NAMALWA (cell line): ENCODE data around the gene EEFSEC.

Experiments used
- DNase-seq: peaks from one replicate; pipeline ENCODE4 v3.0.0-alpha.2; 2015; ENCODE audit warnings: low spot score

EEFSEC gene

GRCh38 chr3:128351546-128351945 is 198.3 kb downstream of the EEFSEC start:
- no peak for DNase-seq

GRCh38 chr3:128352326-128352725 is 199.0 kb downstream of the EEFSEC start:
- DNase-seq = no peak

GRCh38 chr3:128353361-128353965 is 200.2 kb downstream of the EEFSEC start:
- no peak for DNase-seq

- no peak for DNase-seq
Measured at GRCh38 chr3:128353991-128354687, 200.9 kb downstream of the EEFSEC start.

- DNase-seq = no peak
Measured at GRCh38 chr3:128354788-128355542, 201.7 kb downstream of the EEFSEC start.

- no peak for DNase-seq
Measured at GRCh38 chr3:128355543-128355919, 202.2 kb downstream of the EEFSEC start.

- no peak for DNase-seq
Measured at GRCh38 chr3:128356822-128357221, 203.5 kb downstream of the EEFSEC start.

- DNase-seq = no peak
Measured at GRCh38 chr3:128357538-128357937, 204.3 kb downstream of the EEFSEC start.

GRCh38 chr3:128358156-128358895 is 205.0 kb downstream of the EEFSEC start:
- no peak for DNase-seq

- DNase-seq = no peak
Measured at GRCh38 chr3:128359060-128359664, 205.9 kb downstream of the EEFSEC start.

GRCh38 chr3:128359846-128360642 is 206.8 kb downstream of the EEFSEC start:
- DNase-seq = no peak

- no peak for DNase-seq
Measured at GRCh38 chr3:128360705-128361271, 207.5 kb downstream of the EEFSEC start.

- no peak for DNase-seq
Measured at GRCh38 chr3:128362026-128362965, 209.0 kb downstream of the EEFSEC start.

GRCh38 chr3:128364291-128364690 is 211.0 kb downstream of the EEFSEC start:
- DNase-seq = no peak

GRCh38 chr3:128364808-128365360 is 211.6 kb downstream of the EEFSEC start:
- DNase-seq = no peak

GRCh38 chr3:128366136-128366535 is 212.9 kb downstream of the EEFSEC start:
- no peak for DNase-seq

GRCh38 chr3:128366652-128367051 is 213.4 kb downstream of the EEFSEC start:
- no peak for DNase-seq

GRCh38 chr3:128367221-128367620 is 213.9 kb downstream of the EEFSEC start:
- no peak for DNase-seq

GRCh38 chr3:128367761-128368160 is 214.5 kb downstream of the EEFSEC start:
- no peak for DNase-seq
